Uterus (tissue), 4 donors: Measurements from ENCODE around the gene MIEF1. TPM values are rescaled to one million over a fixed set of nuclear protein-coding genes. Genes with fewer than 3 reads are reported as not detected.

Experiments used
- DNase-seq, 2 donors: peaks; one replicate each; pipeline ENCODE4 v3.0.0-alpha.2; 2019 to 2020
- H3K27ac ChIP-seq, 2 donors: fragments of 200-600 bp; sonication (generic); 1 replicate in 1 of 2; 2 replicates in 1 of 2; pipeline ENCODE4 v1.5.1; 2016 to 2018
- H3K27me3 ChIP-seq, 2 donors: fragments of 200-600 bp; sonication (generic); one replicate each; pipeline ENCODE4 v1.5.1; 2018 to 2019; ENCODE audit warnings: control low read depth in 1 of 2
- H3K36me3 ChIP-seq, 2 donors: fragments of 200-600 bp; sonication (generic); one replicate each; pipeline ENCODE4 v1.5.1; 2019; ENCODE audit warnings: control low read depth in 1 of 2
- H3K4me1 ChIP-seq, 2 donors: fragments of 200-600 bp; sonication (generic); one replicate each; pipeline ENCODE4 v1.5.1; 2018 to 2019; ENCODE audit warnings: control low read depth in 1 of 2
- H3K4me3 ChIP-seq, 2 donors: fragments of 200-600 bp; sonication (generic); 1 replicate in 1 of 2; 2 replicates in 1 of 2; pipeline ENCODE4 v1.5.1; 2018 to 2019; ENCODE audit warnings: mild to moderate bottlenecking in 1 of 2
- H3K9me3 ChIP-seq, 2 donors: fragments of 200-600 bp; sonication (generic); one replicate each; pipeline ENCODE4 v1.5.1; 2019; ENCODE audit warnings: control low read depth in 1 of 2
- POLR2A ChIP-seq, 2 donors: fragments of 450-650 bp; IDR thresholded peaks; one replicate each; pipeline ENCODE4 v1.6.1; 2016; ENCODE audit warnings: antibody characterized with exemption in 2 of 2, mild to moderate bottlenecking in 1 of 2, moderate library complexity in 1 of 2
- intact Hi-C: fragments of 100-400 bp; cut with DNase I; formaldehyde crosslinking; loops from one replicate; pipeline ENCODE4 v1.15.1; 2023; ENCODE audit warnings: low total_unique reads
- total RNA-seq, 4 donors: library from RNA; depleted of rRNA in 3 of 4; stranded (reverse); fragments of >200 nt in 3 of 4; gene quantifications; one replicate each; pipeline versions ENCODE4 v1.1.0 to v1.2.4, GENCODE V29; 2014 to 2023
- TF ChIP-seq, protein P1 (sequence below), 4 experiments: fragments of 200-600 bp in 2 of 4; fragments of 450-650 bp in 2 of 4; sonication (generic) in 2 of 4; IDR thresholded peaks; one replicate each; pipeline ENCODE4 v1.5.1; 2016 to 2019; ENCODE audit warnings: antibody characterized with exemption in 4 of 4, mild to moderate bottlenecking in 2 of 4, moderate library complexity in 1 of 4
- donor health status: DM: yes; HTN: yes; CAD: no.

The MIEF1 gene
- total RNA-seq, 4 donors from 2014 or later, result 6.9 to 23.3 (median 20.6) TPM

- Histone ChIP-seq H3K4me1 (no peaks in the 10 kb centered on the region), H3K27ac (no peak overlapping the region), H3K36me3 (no peaks in the 10 kb centered on the region), H3K4me3 (no peak overlapping the region), H3K9me3 (no peaks in the 10 kb centered on the region), H3K27me3 (no peaks in the 10 kb centered on the region)
- intact Hi-C loops, result no loop called here
- no peak for DNase-seq
- TF ChIP-seq POLR2A (IDR thresholded peaks at IDR 0.05), result no peak
- TF ChIP-seq, protein P1, sequence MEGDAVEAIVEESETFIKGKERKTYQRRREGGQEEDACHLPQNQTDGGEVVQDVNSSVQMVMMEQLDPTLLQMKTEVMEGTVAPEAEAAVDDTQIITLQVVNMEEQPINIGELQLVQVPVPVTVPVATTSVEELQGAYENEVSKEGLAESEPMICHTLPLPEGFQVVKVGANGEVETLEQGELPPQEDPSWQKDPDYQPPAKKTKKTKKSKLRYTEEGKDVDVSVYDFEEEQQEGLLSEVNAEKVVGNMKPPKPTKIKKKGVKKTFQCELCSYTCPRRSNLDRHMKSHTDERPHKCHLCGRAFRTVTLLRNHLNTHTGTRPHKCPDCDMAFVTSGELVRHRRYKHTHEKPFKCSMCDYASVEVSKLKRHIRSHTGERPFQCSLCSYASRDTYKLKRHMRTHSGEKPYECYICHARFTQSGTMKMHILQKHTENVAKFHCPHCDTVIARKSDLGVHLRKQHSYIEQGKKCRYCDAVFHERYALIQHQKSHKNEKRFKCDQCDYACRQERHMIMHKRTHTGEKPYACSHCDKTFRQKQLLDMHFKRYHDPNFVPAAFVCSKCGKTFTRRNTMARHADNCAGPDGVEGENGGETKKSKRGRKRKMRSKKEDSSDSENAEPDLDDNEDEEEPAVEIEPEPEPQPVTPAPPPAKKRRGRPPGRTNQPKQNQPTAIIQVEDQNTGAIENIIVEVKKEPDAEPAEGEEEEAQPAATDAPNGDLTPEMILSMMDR (IDR thresholded peaks at IDR 0.05), result no peak
Measured at GRCh38 chr22:39486951-39487825, 14.9 kb upstream of the MIEF1 start.

GRCh38 chr22:39487826-39488520 lies 14.1 kb upstream of the MIEF1 start:
- Histone ChIP-seq H3K36me3 (no peaks in the 10 kb centered on the region), H3K27me3 (no peaks in the 10 kb centered on the region), H3K27ac (no peak overlapping the region), H3K4me3 (no peak overlapping the region), H3K4me1 (no peaks in the 10 kb centered on the region), H3K9me3 (no peaks in the 10 kb centered on the region)
- TF ChIP-seq, protein P1 (IDR thresholded peaks at IDR 0.05), result no peak
- TF ChIP-seq POLR2A (IDR thresholded peaks at IDR 0.05), result no peak
- intact Hi-C loops, result no loop called here
- DNase-seq, result no peak

DNA sequence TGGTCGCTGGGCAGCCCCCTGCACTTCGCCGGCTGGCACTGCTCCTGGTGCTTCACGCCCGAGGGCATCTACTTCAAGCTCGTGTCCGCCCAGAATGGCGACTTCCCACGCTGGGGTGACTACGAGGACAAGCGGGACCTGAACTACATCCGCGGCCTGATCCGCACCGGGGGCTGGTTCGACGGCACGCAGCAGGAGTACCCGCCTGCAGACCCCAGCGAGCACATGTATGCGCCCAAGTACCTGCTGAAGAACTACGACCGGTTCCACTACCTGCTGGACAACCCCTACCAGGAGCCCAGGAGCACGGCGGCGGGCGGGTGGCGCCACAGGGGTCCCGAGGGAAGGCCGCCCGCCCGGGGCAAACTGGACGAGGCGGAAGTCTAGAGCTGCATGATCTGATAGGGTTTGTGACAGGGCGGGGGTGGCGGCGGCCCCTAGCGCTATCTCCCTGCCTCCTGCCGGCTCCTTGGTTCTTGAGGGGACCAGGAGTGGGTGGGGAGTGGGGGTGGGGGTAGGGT lies 13.5 kb upstream of the MIEF1 start:
- TF ChIP-seq, protein P1 (IDR thresholded peaks at IDR 0.05), result no peak
- TF ChIP-seq POLR2A (IDR thresholded peaks at IDR 0.05), result no peak
- Histone ChIP-seq H3K4me3 (no peak overlapping the region), H3K27me3 (no peaks in the 10 kb centered on the region), H3K27ac (no peak overlapping the region), H3K36me3 (no peaks in the 10 kb centered on the region), H3K4me1 (no peaks in the 10 kb centered on the region), H3K9me3 (no peaks in the 10 kb centered on the region)
- DNase-seq, result no peak
- intact Hi-C loops, result no loop called here

- DNase-seq, result no peak
- no peaks in the 10 kb centered on the region for H3K4me1 ChIP-seq
- no peak overlapping the region for H3K27ac ChIP-seq
- no peak overlapping the region for H3K4me3 ChIP-seq
- H3K9me3 ChIP-seq, result no peaks in the 10 kb centered on the region
- intact Hi-C loops, result no loop called here
- H3K27me3 ChIP-seq, result no peaks in the 10 kb centered on the region
- no peak for TF ChIP-seq POLR2A (IDR thresholded peaks at IDR 0.05)
- TF ChIP-seq, protein P1 (IDR thresholded peaks at IDR 0.05), result no peak
- H3K36me3 ChIP-seq, result no peaks in the 10 kb centered on the region
Measured at GRCh38 chr22:39489094-39490068, 12.7 kb upstream of the MIEF1 start.
